Gastrocnemius medialis (tissue), 4 donors: ENCODE results near the gene TMEM116. TPM values are rescaled to one million over a fixed set of nuclear protein-coding genes. Genes with fewer than 3 reads are reported as not detected.

Experiments used
- ATAC-seq, 2 donors: fragments of 150-250 bp; one replicate each; pipeline ENCODE4 v1.9.1; 2016
- DNase-seq, 2 donors: peaks; one replicate each; pipeline ENCODE4 v3.0.0-alpha.2; 2019
- H3K27ac ChIP-seq, 4 donors: fragments of 200-600 bp; sonication (generic); 1 replicate in 1 of 4; 2 replicates in 3 of 4; pipeline ENCODE4 v1.5.1; 2016 to 2018; ENCODE audit warnings: mild to moderate bottlenecking in 2 of 4, moderate library complexity in 1 of 4
- H3K27me3 ChIP-seq, 3 donors: fragments of 200-600 bp; sonication (generic) in 2 of 3; 1 replicate in 1 of 3; 2 replicates in 2 of 3; pipeline versions ENCODE4 v1.5.1 to v1.6.0; 2016 to 2019; ENCODE audit warnings: mild to moderate bottlenecking in 1 of 3, moderate library complexity in 1 of 3
- H3K36me3 ChIP-seq, 2 donors: fragments of 200-600 bp; sonication (generic) in 1 of 2; one replicate each; pipeline ENCODE4 v1.5.1; 2017 to 2018
- H3K4me1 ChIP-seq, 2 donors: fragments of 200-600 bp; sonication (generic) in 1 of 2; one replicate each; pipeline ENCODE4 v1.5.1; 2016 to 2017; ENCODE audit warnings: mild to moderate bottlenecking in 2 of 2
- H3K4me3 ChIP-seq, 4 donors: fragments of 200-600 bp; sonication (generic) in 3 of 4; 1 replicate in 1 of 4; 2 replicates in 3 of 4; pipeline ENCODE4 v1.5.1; 2016 to 2019; ENCODE audit warnings: mild to moderate bottlenecking in 2 of 4
- H3K9me3 ChIP-seq, 3 donors: fragments of 200-600 bp; sonication (generic) in 2 of 3; 1 replicate in 1 of 3; 2 replicates in 2 of 3; pipeline ENCODE4 v1.5.1; 2016 to 2019
- CTCF ChIP-seq, 5 experiments: fragments of 450-650 bp in 3 of 5; fragments of 200-600 bp in 2 of 5; sonication (generic) in 2 of 5; IDR thresholded peaks in 4 of 5; conservative IDR thresholded peaks in 1 of 5; 1 replicate in 4 of 5; 2 replicates in 1 of 5; pipeline ENCODE4 v1.5.1; 2016 to 2019; ENCODE audit warnings: antibody characterized with exemption in 5 of 5, mild to moderate bottlenecking in 3 of 5, moderate library complexity in 3 of 5
- POLR2A ChIP-seq, 2 donors: fragments of 450-650 bp; IDR thresholded peaks; one replicate each; pipeline ENCODE4 v1.6.1; 2017; ENCODE audit warnings: antibody characterized with exemption in 2 of 2, mild to moderate bottlenecking in 2 of 2, moderate library complexity in 2 of 2
- in situ Hi-C, 4 donors: fragments of 200-750 bp; cut with MboI; loops; one replicate each; pipeline versions ENCODE4 v1.15.0 to v1.8.0; 2017; ENCODE audit warnings: low sequenced_read_pairs in 4 of 4
- intact Hi-C: fragments of 100-400 bp; cut with DNase I; formaldehyde crosslinking; loops from one replicate; pipeline ENCODE4 v1.15.1; 2023; ENCODE audit warnings: low total_unique reads
- total RNA-seq, 4 donors: library from RNA; depleted of rRNA; stranded (reverse); fragments of >200 nt; gene quantifications; one replicate each; pipeline versions ENCODE4 v1.1.0 to v1.2.3, GENCODE V29; 2016

The TMEM116 gene
- total RNA-seq, 4 donors from 2014 or later, result 1.9 to 8.5 (median 4.3) TPM

DNA sequence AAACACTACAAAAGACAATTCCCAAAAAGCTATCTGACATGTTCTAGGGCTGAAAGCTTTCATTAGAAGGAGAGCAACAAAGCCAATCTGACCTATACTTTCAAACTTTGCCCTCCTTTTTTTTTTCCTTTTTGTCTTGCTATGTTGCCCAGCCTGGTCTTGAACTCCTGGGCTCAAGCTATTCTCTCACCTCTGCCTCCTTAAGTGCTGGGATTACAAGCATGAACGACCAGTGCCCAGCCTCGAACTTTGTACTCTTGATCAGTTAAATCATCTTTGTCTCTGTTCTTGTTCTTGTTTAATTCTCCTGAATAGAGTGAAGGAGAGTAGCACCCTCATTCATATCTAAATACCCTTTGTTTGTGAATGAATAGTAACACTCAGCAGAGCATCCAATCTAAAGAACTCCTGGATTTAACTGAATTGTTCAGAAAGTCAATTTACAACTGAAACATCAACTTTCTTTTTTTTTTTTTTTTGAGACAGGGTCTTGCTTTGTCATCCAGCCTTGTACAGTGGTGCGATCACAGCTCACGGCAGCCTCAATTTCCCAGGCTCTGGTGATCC lies 22.3 kb upstream of the TMEM116 start:
- H3K27me3 ChIP-seq, result no peaks in the 10 kb centered on the region
- no peak for TF ChIP-seq POLR2A (IDR thresholded peaks at IDR 0.05)
- no peak for TF ChIP-seq CTCF (IDR thresholded peaks at IDR 0.05 in 4 of 5, conservative IDR thresholded peaks at IDR 0.05 in 1 of 5)

DNA sequence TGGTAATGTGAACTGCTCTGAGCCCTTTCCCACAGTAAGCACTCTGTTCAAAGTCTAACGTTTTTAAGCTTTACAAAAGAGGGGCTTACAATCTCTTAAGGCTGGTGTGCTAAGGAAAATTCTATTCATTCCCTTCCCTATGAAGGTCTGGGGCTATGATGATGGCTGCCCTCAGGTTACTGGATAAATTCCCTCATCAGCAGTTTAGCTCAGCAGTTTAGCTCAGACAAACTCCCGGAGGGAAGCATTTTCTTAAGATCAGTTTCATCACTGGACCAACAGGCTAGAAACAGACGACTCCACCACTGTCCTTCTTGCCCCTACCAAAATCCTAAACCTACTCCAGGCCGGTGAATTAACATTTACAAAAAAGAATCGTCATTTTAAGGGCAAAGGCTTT lies 19.3 kb upstream of the TMEM116 start:
- H3K36me3 ChIP-seq, result peaks cover 0 to 94% of the 10 kb centered on the region in 2 donors
- intact Hi-C loops, result no loop called here
- in situ Hi-C loops, result no loop called here

More for the DNA sequence above, 22.3 kb upstream of the TMEM116 start:
- ATAC-seq (no peak), DNase-seq (no peak)
- in situ Hi-C loops (no loop called here), intact Hi-C loops (no loop called here)
- Histone ChIP-seq H3K4me3 (no peak overlapping the region), H3K4me1 (no peaks in the 10 kb centered on the region), H3K9me3 (no peaks in the 10 kb centered on the region), H3K27ac (no peak overlapping the region), H3K36me3 (peaks cover 3 to 96% of the 10 kb centered on the region in 2 donors)

GRCh38 chr12:112031472-112031871 lies 18.5 kb upstream of the TMEM116 start:
- intact Hi-C loops (no loop called here), in situ Hi-C loops (no loop called here)
- Histone ChIP-seq H3K27me3 (no peaks in the 10 kb centered on the region), H3K4me3 (no peak overlapping the region), H3K4me1 (no peaks in the 10 kb centered on the region), H3K27ac (no peak overlapping the region), H3K36me3 (peaks cover 0 to 90% of the 10 kb centered on the region in 2 donors), H3K9me3 (no peaks in the 10 kb centered on the region)
- ATAC-seq (no peak), DNase-seq (no peak)
- no peak for TF ChIP-seq POLR2A (IDR thresholded peaks at IDR 0.05)
- TF ChIP-seq CTCF (IDR thresholded peaks at IDR 0.05 in 4 of 5, conservative IDR thresholded peaks at IDR 0.05 in 1 of 5), result no peak

More for the DNA sequence above, 19.3 kb upstream of the TMEM116 start:
- no peak for ATAC-seq
- Histone ChIP-seq H3K4me3 (no peak overlapping the region), H3K9me3 (no peaks in the 10 kb centered on the region), H3K27me3 (no peaks in the 10 kb centered on the region), H3K4me1 (no peaks in the 10 kb centered on the region), H3K27ac (no peak overlapping the region)
- DNase-seq, result no peak
- TF ChIP-seq CTCF (IDR thresholded peaks at IDR 0.05 in 4 of 5, conservative IDR thresholded peaks at IDR 0.05 in 1 of 5) (no peak), POLR2A (IDR thresholded peaks at IDR 0.05) (no peak)

GRCh38 chr12:112029301-112029700 lies 16.3 kb upstream of the TMEM116 start:
- no peak for TF ChIP-seq CTCF (IDR thresholded peaks at IDR 0.05 in 4 of 5, conservative IDR thresholded peaks at IDR 0.05 in 1 of 5)
- TF ChIP-seq POLR2A (IDR thresholded peaks at IDR 0.05), result no peak
- DNase-seq, result no peak
- in situ Hi-C loops, result no loop called here
- Histone ChIP-seq H3K4me3 (no peak overlapping the region), H3K4me1 (no peaks in the 10 kb centered on the region), H3K36me3 (peaks cover 0 to 79% of the 10 kb centered on the region in 2 donors), H3K9me3 (no peaks in the 10 kb centered on the region), H3K27ac (no peak overlapping the region), H3K27me3 (no peaks in the 10 kb centered on the region)
- intact Hi-C loops, result no loop called here
- ATAC-seq, result no peak
